HCT116 (cell line): Measurements from ENCODE around the gene HOMER1. TPM values are rescaled to one million over a fixed set of nuclear protein-coding genes. Genes with fewer than 3 reads are reported as not detected.

ENCODE experiments used
- ATAC-seq: fragments of 200-7000 bp; cut with Tn5 transposase; 2 replicates; pipeline ENCODE4 v1.9.1; 2020; ENCODE audit warnings: mild to moderate bottlenecking, moderate library complexity
- BruUV-seq: library from RNA; stranded (reverse); fragments of 400-500 nt; replicated peaks from 2 replicates; lab custom pipeline; 2021; lab: Mats Ljungman, UMichigan
- CTCF ChIA-PET: fragments of 300-600 bp; sonication (Branson Sonifier 250); formaldehyde crosslinking; loops from one replicate; lab custom pipeline; 2021; ENCODE audit warnings: antibody characterized with exemption; lab: Charles Lee
- POLR2A ChIA-PET: fragments of 300-600, 350-600 bp; sonication (Branson Sonifier 250); formaldehyde crosslinking; loops from one replicate; lab custom pipeline; 2021; ENCODE audit warnings: antibody characterized with exemption; lab: Charles Lee
- RAD21 ChIA-PET, 2 experiments: fragments of 300-600 bp; sonication (Branson Sonifier 250); formaldehyde crosslinking; loops; one replicate each; lab custom pipeline; 2023; ENCODE audit warnings: low total read pairs in 2 of 2; ENCODE audit not compliant: uncharacterized antibody in 2 of 2, unreplicated experiment in 2 of 2, low non-redundant PET in 1 of 2; lab: Charles Lee
- DNase-seq: peaks from one replicate; pipeline ENCODE4 v3.0.0-alpha.2; 2010; ENCODE audit warnings: low read depth, low spot score
- H2AFZ ChIP-seq: fragments of 200-600 bp; shearing (Covaris generic), sonication (generic); 2 replicates; pipeline ENCODE4 v1.6.1; 2017; ENCODE audit warnings: low read depth, mixed run types, mixed read lengths, antibody characterized with exemption, low read length; ENCODE audit not compliant: poor library complexity, severe bottlenecking
- H3K27ac ChIP-seq: 2 replicates; pipeline ENCODE4 v1.5.1; 2012; ENCODE audit warnings: low read depth, low read length
- H3K27me3 ChIP-seq: fragments of 200-600 bp; sonication (generic); 2 replicates; pipeline ENCODE4 v1.6.1; 2016; ENCODE audit warnings: mixed run types, low read length, mixed read lengths; ENCODE audit not compliant: insufficient read depth
- H3K36me3 ChIP-seq, 2 experiments: fragments of 200-500 bp in 1 of 2; fragments of 200-600 bp in 1 of 2; sonication (Bioruptor generic) in 1 of 2; sonication (generic) in 1 of 2; 2 replicates each; pipeline versions ENCODE4 v1.5.1 to v1.6.1; 2014 to 2016; ENCODE audit warnings: low read length in 2 of 2, inconsistent platforms in 1 of 2, mixed read lengths in 1 of 2, mixed run types in 1 of 2; ENCODE audit not compliant: insufficient read depth in 2 of 2, control insufficient read depth in 1 of 2
- H3K4me1 ChIP-seq, 2 experiments: fragments of 200-600 bp in 1 of 2; sonication (generic) in 1 of 2; 2 replicates each; pipeline versions ENCODE4 v1.5.1 to v1.6.1; 2012 to 2017; ENCODE audit warnings: low read length in 2 of 2, inconsistent platforms in 1 of 2, mild to moderate bottlenecking in 1 of 2, mixed read lengths in 1 of 2, mixed run types in 1 of 2, moderate library complexity in 1 of 2; ENCODE audit not compliant: insufficient read depth in 2 of 2, control insufficient read depth in 1 of 2
- H3K4me2 ChIP-seq: fragments of 200-600 bp; sonication (generic); 2 replicates; pipeline ENCODE4 v1.6.1; 2017; ENCODE audit warnings: mixed run types, low read length, mixed read lengths
- H3K4me3 ChIP-seq, 2 experiments: fragments of 200-600 bp in 1 of 2; sonication (generic) in 1 of 2; replicated peaks in 1 of 2; 2 replicates each; pipeline ENCODE4 v1.5.1; 2011 to 2016; ENCODE audit warnings: low read length in 2 of 2, control low read depth in 1 of 2, low read depth in 1 of 2, mild to moderate bottlenecking in 1 of 2, mixed read lengths in 1 of 2, mixed run types in 1 of 2
- H3K79me2 ChIP-seq: fragments of 200-600 bp; sonication (generic); 2 replicates; pipeline ENCODE4 v1.6.1; 2017; ENCODE audit warnings: mild to moderate bottlenecking, mixed run types, low read length, moderate library complexity, mixed read lengths; ENCODE audit not compliant: insufficient read depth
- H3K9ac ChIP-seq: fragments of 200-600 bp; sonication (generic); 2 replicates; pipeline ENCODE4 v1.6.1; 2016; ENCODE audit warnings: low read length, mixed read lengths
- H3K9me2 ChIP-seq: fragments of 200-600 bp; sonication (generic), shearing (Covaris generic); 2 replicates; pipeline ENCODE4 v1.6.1; 2017; ENCODE audit warnings: mixed run types, mild to moderate bottlenecking, moderate library complexity; ENCODE audit not compliant: insufficient read depth
- H3K9me3 ChIP-seq, 2 experiments: fragments of 200-500 bp in 1 of 2; fragments of 200-600 bp in 1 of 2; sonication (Bioruptor generic) in 1 of 2; sonication (generic) in 1 of 2; 2 replicates each; pipeline ENCODE4 v1.6.1; 2014 to 2017; ENCODE audit warnings: low read length in 2 of 2, mixed read lengths in 2 of 2, inconsistent platforms in 1 of 2, low read depth in 1 of 2, mild to moderate bottlenecking in 1 of 2, mixed run types in 1 of 2, moderate library complexity in 1 of 2; ENCODE audit not compliant: control insufficient read depth in 1 of 2, insufficient read depth in 1 of 2
- H4K20me1 ChIP-seq: fragments of 200-600 bp; sonication (generic), shearing (Covaris generic); 2 replicates; pipeline ENCODE4 v1.6.1; 2017; ENCODE audit warnings: mixed run types, mild to moderate bottlenecking, moderate library complexity; ENCODE audit not compliant: insufficient read depth
- CBX3 ChIP-seq: IDR thresholded peaks from 2 replicates; pipeline ENCODE4 v1.6.1; 2012; ENCODE audit warnings: low read depth
- CTCF ChIP-seq, 3 experiments: fragments of 200-600 bp in 1 of 3; sonication (generic) in 1 of 3; IDR thresholded peaks in 2 of 3; conservative IDR thresholded peaks in 1 of 3; 2 replicates each; pipeline ENCODE4 v1.5.1; 2012 to 2017; ENCODE audit warnings: low read depth in 2 of 3, low read length in 2 of 3, antibody characterized with exemption in 1 of 3, borderline replicate concordance in 1 of 3, control low read depth in 1 of 3, mild to moderate bottlenecking in 1 of 3, mixed read lengths in 1 of 3, mixed run types in 1 of 3, moderate library complexity in 1 of 3; ENCODE audit not compliant: insufficient read depth in 1 of 3
- EGR1 ChIP-seq: IDR thresholded peaks from 2 replicates; pipeline ENCODE4 v1.6.1; 2012; ENCODE audit warnings: low read depth
- ELF1 ChIP-seq: IDR thresholded peaks from 2 replicates; pipeline ENCODE4 v1.6.1; 2012; ENCODE audit warnings: low read depth, borderline replicate concordance
- EZH2 ChIP-seq: fragments of 200-600 bp; sonication (generic); IDR thresholded peaks from 2 replicates; pipeline ENCODE4 v1.6.1; 2017; ENCODE audit warnings: antibody characterized with exemption, mixed run types
- EZH2phosphoT487 ChIP-seq: fragments of 200-600 bp; IDR thresholded peaks from 2 replicates; pipeline ENCODE4 v1.6.1; 2018; ENCODE audit warnings: antibody characterized with exemption, borderline replicate concordance
- FOSL1 ChIP-seq: IDR thresholded peaks from 2 replicates; pipeline ENCODE4 v1.6.1; 2012; ENCODE audit warnings: low read depth
- JUND ChIP-seq: IDR thresholded peaks from 2 replicates; pipeline ENCODE4 v1.6.1; 2012
- MAX ChIP-seq: IDR thresholded peaks from 2 replicates; pipeline ENCODE4 v1.6.1; 2012
- POLR2A ChIP-seq: IDR thresholded peaks from 2 replicates; pipeline ENCODE4 v1.7.0; 2011; ENCODE audit warnings: borderline replicate concordance; ENCODE audit not compliant: insufficient read depth, insufficient read length; ENCODE audit errors: extremely low read depth
- POLR2AphosphoS5 ChIP-seq: IDR thresholded peaks from 2 replicates; pipeline ENCODE4 v1.6.1; 2011; ENCODE audit warnings: mild to moderate bottlenecking, low read depth, low read length, moderate library complexity
- RAD21 ChIP-seq: IDR thresholded peaks from 2 replicates; pipeline ENCODE4 v1.6.1; 2012; ENCODE audit warnings: low read depth, mild to moderate bottlenecking
- REST ChIP-seq: IDR thresholded peaks from 2 replicates; pipeline ENCODE4 v1.6.1; 2012; ENCODE audit warnings: low read depth
- SIN3A ChIP-seq: IDR thresholded peaks from 2 replicates; pipeline ENCODE4 v1.6.1; 2012; ENCODE audit warnings: low read depth
- SRF ChIP-seq: IDR thresholded peaks from 2 replicates; pipeline ENCODE4 v1.6.1; 2012; ENCODE audit warnings: low read depth
- TCF7L2 ChIP-seq: IDR thresholded peaks from 2 replicates; pipeline ENCODE4 v1.7.0; 2011; ENCODE audit warnings: borderline replicate concordance, inconsistent platforms; ENCODE audit not compliant: insufficient read depth, insufficient read length; ENCODE audit errors: extremely low read depth
- YY1 ChIP-seq: IDR thresholded peaks from 2 replicates; pipeline ENCODE4 v1.6.1; 2011; ENCODE audit warnings: low read length, low read depth, moderate library complexity, mild to moderate bottlenecking; ENCODE audit not compliant: insufficient replicate concordance; ENCODE audit errors: extremely low read depth
- ZBTB33 ChIP-seq: IDR thresholded peaks from 2 replicates; pipeline ENCODE4 v1.6.1; 2011; ENCODE audit warnings: mild to moderate bottlenecking, low read length, moderate library complexity; ENCODE audit not compliant: insufficient replicate concordance; ENCODE audit errors: extremely low read depth
- ZFX ChIP-seq: fragments of 450-650 bp; IDR thresholded peaks from 2 replicates; pipeline ENCODE4 v1.6.1; 2017
- ZNF274 ChIP-seq: fragments of 200-500 bp; sonication (Bioruptor generic); IDR thresholded peaks from 2 replicates; pipeline ENCODE4 v1.6.1; 2014; ENCODE audit warnings: mild to moderate bottlenecking, low read depth, low read length, inconsistent platforms
- intact Hi-C: fragments of 100-400 bp; cut with micrococcal nuclease; formaldehyde crosslinking; loops from 2 replicates; pipeline ENCODE4 v1.10.0; 2022
- total RNA-seq: library from RNA; stranded (reverse); gene quantifications from one replicate; pipeline ENCODE4 v1.2.1, GENCODE V29; 2021; ENCODE audit not compliant: unreplicated experiment

Gene HOMER1
- total RNA-seq, 1 experiment from 2014 or later: 21.4 TPM

- Histone ChIP-seq H4K20me1 (no peaks in the 10 kb centered on the region), H3K4me2 (no peak overlapping the region), H3K36me3 (0 out of 4 replicates have a peak, but pooled peaks cover 0 to 3% of the 10 kb centered on the region in 2 experiments), H3K9me2 (no peaks in the 10 kb centered on the region), H3K4me3 (no peak overlapping the region), H3K4me1 (no peaks in the 10 kb centered on the region), H3K9ac (no peak overlapping the region)
- DNase-seq: no peak
- POLR2A ChIA-PET: no interaction called here
- no peak for ATAC-seq
- BruUV-seq: no TSS peak
- TF ChIP-seq CTCF (IDR thresholded peaks at IDR 0.05 in 2 of 3, conservative IDR thresholded peaks at IDR 0.05 in 1 of 3; ENCODE audit: borderline replicate concordance in 1 of 3, insufficient read depth in 1 of 3, low read depth in 2 of 3, low read length in 2 of 3): no peak
- TF ChIP-seq YY1: no peak
- no peak for TF ChIP-seq TCF7L2
- TF ChIP-seq CBX3: no peak
- no peak for TF ChIP-seq FOSL1
- TF ChIP-seq EZH2phosphoT487: no peak
- no peak for TF ChIP-seq POLR2AphosphoS5
- TF ChIP-seq POLR2A: no peak
- TF ChIP-seq SIN3A: no peak
- no peak for TF ChIP-seq MAX
- no peak for TF ChIP-seq EZH2
- no peak for TF ChIP-seq ZFX
- TF ChIP-seq ELF1: no peak
- no peak for TF ChIP-seq ZBTB33
- TF ChIP-seq JUND: no peak
- TF ChIP-seq REST: no peak
- TF ChIP-seq RAD21: no peak
- TF ChIP-seq ZNF274: no peak
- no peak for TF ChIP-seq SRF
- TF ChIP-seq EGR1: no peak
- TF ChIP-seq, all 23 proteins: peak for 0
- intact Hi-C loops: no loop called here
- RAD21 ChIA-PET: no interaction called here
- CTCF ChIA-PET: no interaction called here
- no peaks in the 10 kb centered on the region for H3K79me2 ChIP-seq
- H3K27me3 ChIP-seq: no peaks in the 10 kb centered on the region
- H2AFZ ChIP-seq: no peak overlapping the region
- H3K9me3 ChIP-seq: peaks cover 5 to 6% of the 10 kb centered on the region in 2 experiments; a peak in 2 of 4 replicates
- no peak overlapping the region for H3K27ac ChIP-seq
Measured at GRCh38 chr5:79407591-79407990, 106.3 kb downstream of the HOMER1 start.
